SK-N-MC (cell line): ENCODE results near the gene PRIM2.
"Not testable (repeated sequence)": the region's sequence is repeated elsewhere in the genome, so short reads cannot be mapped to it uniquely, and the experiment has no call there.

ENCODE experiments used
- EZH2 ChIP-seq: fragments of 200-600 bp; sonication (generic); IDR thresholded peaks from one replicate; pipeline ENCODE4 v1.6.1; 2017; ENCODE audit warnings: antibody characterized with exemption
- POLR2AphosphoS5 ChIP-seq: IDR thresholded peaks from 2 replicates; pipeline ENCODE4 v1.6.1; 2012; ENCODE audit warnings: mild to moderate bottlenecking, low read depth, low read length, borderline replicate concordance

DNA sequence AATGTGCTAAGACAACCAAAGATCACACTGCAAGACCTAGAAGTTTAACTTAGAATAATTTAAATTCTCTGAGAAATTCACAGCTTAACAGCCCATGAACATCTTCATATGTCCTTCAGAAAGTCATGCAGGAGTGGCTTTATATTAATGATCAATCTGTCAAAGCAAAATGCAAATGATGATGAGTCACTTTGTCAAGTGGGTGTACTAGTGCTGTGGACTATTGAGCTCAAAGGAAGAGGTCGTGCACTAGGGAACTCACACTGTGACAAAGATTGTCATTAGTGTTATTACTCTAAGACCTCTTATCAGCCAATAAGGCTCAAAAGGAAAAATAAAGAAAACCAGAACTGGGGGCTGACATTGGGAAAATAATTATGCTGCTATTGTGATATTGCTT is 343.5 kb downstream of the PRIM2 start:
- TF ChIP-seq POLR2AphosphoS5, EZH2: not testable (repeated sequence)
